HepG2 (cell line): ENCODE results near the gene PEAK3.

Source experiments
- BHLHE40 ChIP-seq: IDR thresholded peaks from 2 replicates; pipeline ENCODE4 v1.6.1; 2011; ENCODE audit warnings: low read length, improper control_type of control experiment
- CCDC6 ChIP-seq: sonication (generic); formaldehyde crosslinking; IDR thresholded peaks from 2 replicates; pipeline ENCODE4 v1.8.1; 2022; ENCODE audit warnings: mild to moderate bottlenecking, missing genetic modification reagents, moderate library complexity
- CHD2 ChIP-seq: IDR thresholded peaks from 2 replicates; pipeline ENCODE4 v1.6.1; 2011; ENCODE audit warnings: low read depth, low read length, improper control_type of control experiment
- CREB1 ChIP-seq, 2 experiments: fragments of 450-650 bp in 1 of 2; IDR thresholded peaks; 2 replicates each; pipeline ENCODE4 v1.6.1; 2016 to 2017; ENCODE audit warnings: control low read depth in 1 of 2, mild to moderate bottlenecking in 1 of 2, missing compliant biosample characterization in 1 of 2, missing genetic modification characterization in 1 of 2
- DNMT3B ChIP-seq: conservative IDR thresholded peaks from 2 replicates; pipeline ENCODE4 v1.6.1; 2016; ENCODE audit warnings: missing biosample characterization, control low read depth
- HMG20B ChIP-seq: conservative IDR thresholded peaks from 2 replicates; pipeline ENCODE4 v1.6.1; 2016; ENCODE audit warnings: missing genetic modification reagents, missing compliant biosample characterization
- IRF9 ChIP-seq: sonication (generic); formaldehyde crosslinking; IDR thresholded peaks from 2 replicates; pipeline ENCODE4 v1.8.0; 2022; ENCODE audit warnings: missing genetic modification reagents, mild to moderate bottlenecking, borderline replicate concordance
- KAT2B ChIP-seq: fragments of 150-350 bp; IDR thresholded peaks from 2 replicates; pipeline ENCODE4 v1.6.1; 2014; ENCODE audit warnings: low read depth, low read length, borderline replicate concordance
- STAT5B ChIP-seq: sonication (generic); formaldehyde crosslinking; IDR thresholded peaks from 2 replicates; pipeline ENCODE4 v1.4.0; 2020; ENCODE audit warnings: missing genetic modification reagents
- ZBTB1 ChIP-seq: sonication (generic); formaldehyde crosslinking; IDR thresholded peaks from 2 replicates; pipeline ENCODE4 v1.4.0; 2020; ENCODE audit warnings: missing genetic modification reagents, borderline replicate concordance
- ZNF33B ChIP-seq: sonication (generic); formaldehyde crosslinking; IDR thresholded peaks from 2 replicates; pipeline ENCODE4 v1.5.1; 2020; ENCODE audit warnings: mild to moderate bottlenecking, missing genetic modification reagents
- ZNF407 ChIP-seq: sonication (generic); formaldehyde crosslinking; IDR thresholded peaks from one replicate; pipeline ENCODE4 v1.5.1; 2020; ENCODE audit warnings: mild to moderate bottlenecking, missing genetic modification reagents; ENCODE audit errors: not compliant biosample characterization
- TF ChIP-seq, protein P1 (sequence below): sonication (generic); formaldehyde crosslinking; conservative IDR thresholded peaks from 2 replicates; pipeline ENCODE4 v1.4.0; 2020; ENCODE audit warnings: mild to moderate bottlenecking, missing genetic modification reagents, moderate library complexity
- TF ChIP-seq, protein P2 (sequence below): sonication (generic); formaldehyde crosslinking; IDR thresholded peaks from 2 replicates; pipeline ENCODE4 v1.5.0; 2020; ENCODE audit warnings: mild to moderate bottlenecking, missing genetic modification reagents, moderate library complexity

DNA sequence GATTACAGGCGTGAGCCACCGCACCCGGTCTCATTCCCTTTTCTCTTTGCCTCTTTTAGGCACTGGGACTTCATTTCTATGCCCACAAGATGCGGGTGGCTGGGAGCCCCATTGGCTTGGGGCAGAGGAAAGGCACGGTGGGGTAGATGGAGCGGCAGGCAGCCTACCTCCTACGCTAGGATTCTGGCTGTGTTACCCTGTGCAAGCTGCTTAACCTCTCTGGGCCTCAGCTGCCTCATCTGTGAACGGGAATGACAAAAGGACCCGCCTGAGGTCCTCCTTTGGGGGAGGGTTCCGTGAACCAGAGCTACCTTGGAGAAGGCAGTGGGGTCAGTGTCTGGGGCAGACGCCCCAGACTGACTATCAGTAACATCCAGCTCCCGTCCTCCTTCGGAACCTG, 35.3 kb upstream of the PEAK3 start:
- TF ChIP-seq IRF9 (CRISPR knock-in tag) (no peak), HMG20B (no peak), ZNF407 (CRISPR knock-in tag) (no peak), CCDC6 (CRISPR knock-in tag) (no peak), CREB1 (IDR thresholded peaks at IDR 0.05) (no peak), CREB1 (CRISPR knock-in tag; IDR thresholded peaks at IDR 0.05) (no peak), DNMT3B (CRISPR knock-in tag) (no peak), KAT2B (no peak), STAT5B (CRISPR knock-in tag) (no peak), ZBTB1 (CRISPR knock-in tag) (no peak), CHD2 (no peak), ZNF33B (CRISPR knock-in tag) (no peak), BHLHE40 (no peak)
- TF ChIP-seq, protein P1, sequence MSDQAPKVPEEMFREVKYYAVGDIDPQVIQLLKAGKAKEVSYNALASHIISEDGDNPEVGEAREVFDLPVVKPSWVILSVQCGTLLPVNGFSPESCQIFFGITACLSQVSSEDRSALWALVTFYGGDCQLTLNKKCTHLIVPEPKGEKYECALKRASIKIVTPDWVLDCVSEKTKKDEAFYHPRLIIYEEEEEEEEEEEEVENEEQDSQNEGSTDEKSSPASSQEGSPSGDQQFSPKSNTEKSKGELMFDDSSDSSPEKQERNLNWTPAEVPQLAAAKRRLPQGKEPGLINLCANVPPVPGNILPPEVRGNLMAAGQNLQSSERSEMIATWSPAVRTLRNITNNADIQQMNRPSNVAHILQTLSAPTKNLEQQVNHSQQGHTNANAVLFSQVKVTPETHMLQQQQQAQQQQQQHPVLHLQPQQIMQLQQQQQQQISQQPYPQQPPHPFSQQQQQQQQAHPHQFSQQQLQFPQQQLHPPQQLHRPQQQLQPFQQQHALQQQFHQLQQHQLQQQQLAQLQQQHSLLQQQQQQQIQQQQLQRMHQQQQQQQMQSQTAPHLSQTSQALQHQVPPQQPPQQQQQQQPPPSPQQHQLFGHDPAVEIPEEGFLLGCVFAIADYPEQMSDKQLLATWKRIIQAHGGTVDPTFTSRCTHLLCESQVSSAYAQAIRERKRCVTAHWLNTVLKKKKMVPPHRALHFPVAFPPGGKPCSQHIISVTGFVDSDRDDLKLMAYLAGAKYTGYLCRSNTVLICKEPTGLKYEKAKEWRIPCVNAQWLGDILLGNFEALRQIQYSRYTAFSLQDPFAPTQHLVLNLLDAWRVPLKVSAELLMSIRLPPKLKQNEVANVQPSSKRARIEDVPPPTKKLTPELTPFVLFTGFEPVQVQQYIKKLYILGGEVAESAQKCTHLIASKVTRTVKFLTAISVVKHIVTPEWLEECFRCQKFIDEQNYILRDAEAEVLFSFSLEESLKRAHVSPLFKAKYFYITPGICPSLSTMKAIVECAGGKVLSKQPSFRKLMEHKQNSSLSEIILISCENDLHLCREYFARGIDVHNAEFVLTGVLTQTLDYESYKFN (CRISPR knock-in tag) = no peak
- TF ChIP-seq, protein P2, sequence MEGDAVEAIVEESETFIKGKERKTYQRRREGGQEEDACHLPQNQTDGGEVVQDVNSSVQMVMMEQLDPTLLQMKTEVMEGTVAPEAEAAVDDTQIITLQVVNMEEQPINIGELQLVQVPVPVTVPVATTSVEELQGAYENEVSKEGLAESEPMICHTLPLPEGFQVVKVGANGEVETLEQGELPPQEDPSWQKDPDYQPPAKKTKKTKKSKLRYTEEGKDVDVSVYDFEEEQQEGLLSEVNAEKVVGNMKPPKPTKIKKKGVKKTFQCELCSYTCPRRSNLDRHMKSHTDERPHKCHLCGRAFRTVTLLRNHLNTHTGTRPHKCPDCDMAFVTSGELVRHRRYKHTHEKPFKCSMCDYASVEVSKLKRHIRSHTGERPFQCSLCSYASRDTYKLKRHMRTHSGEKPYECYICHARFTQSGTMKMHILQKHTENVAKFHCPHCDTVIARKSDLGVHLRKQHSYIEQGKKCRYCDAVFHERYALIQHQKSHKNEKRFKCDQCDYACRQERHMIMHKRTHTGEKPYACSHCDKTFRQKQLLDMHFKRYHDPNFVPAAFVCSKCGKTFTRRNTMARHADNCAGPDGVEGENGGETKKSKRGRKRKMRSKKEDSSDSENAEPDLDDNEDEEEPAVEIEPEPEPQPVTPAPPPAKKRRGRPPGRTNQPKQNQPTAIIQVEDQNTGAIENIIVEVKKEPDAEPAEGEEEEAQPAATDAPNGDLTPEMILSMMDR = no peak
